GM04503 (cell line): ENCODE results near the gene PPP1R27.

ENCODE experiments used
- DNase-seq: peaks from one replicate; pipeline ENCODE4 v3.0.0-alpha.2; 2012; ENCODE audit warnings: low read depth

Gene PPP1R27

DNA sequence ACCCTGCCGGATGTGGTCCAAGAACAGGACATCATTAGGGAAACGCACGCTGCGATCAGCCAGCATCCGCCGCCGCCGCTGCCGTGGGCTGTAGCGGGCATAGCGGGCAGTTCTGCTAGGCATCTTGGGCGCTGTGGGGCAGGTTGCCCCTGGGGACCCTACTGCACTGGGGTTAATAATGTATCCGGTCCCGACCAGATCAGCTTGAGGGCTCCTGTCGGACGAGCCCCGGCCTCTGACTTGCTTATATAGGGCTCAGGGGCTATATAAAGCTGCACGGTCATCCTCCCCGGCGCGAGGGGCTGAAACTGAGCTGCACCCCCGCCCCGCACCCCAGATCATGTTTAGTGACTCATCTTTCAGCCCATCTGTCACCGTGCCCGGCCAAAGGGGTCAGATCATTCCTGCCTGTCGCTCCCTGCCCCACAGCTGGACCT, at the start of gene PPP1R27:
Gene PPP1R27, minus strand, starts transcription at position 220 of the 437 bp plus-strand sequence. Its CDS starts 97 bp downstream, at position 123.
- no peak for DNase-seq

DNA sequence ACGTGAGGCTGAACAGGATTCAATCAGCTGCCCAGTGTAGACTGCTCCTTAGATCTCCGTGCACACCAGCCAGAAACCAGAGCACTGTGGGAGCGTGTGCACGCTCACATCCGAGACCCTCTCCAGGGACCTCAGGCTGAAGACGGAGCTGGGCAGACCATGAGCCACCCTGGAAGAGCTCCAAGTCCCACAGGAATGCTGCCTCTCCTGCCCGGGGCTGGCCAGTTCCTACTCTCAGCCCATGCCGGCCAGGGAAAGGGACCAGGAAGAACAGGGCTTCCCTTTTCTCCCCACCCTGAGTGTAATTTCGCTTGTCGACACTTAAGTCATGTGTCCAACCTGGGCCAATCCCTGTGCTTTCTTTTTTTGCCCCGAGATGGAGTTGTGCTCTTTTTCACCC, 49.7 kb upstream of the PPP1R27 start:
- DNase-seq = no peak

GRCh38 chr17:81879121-81879520, 44.3 kb upstream of the PPP1R27 start:
- no peak for DNase-seq

- DNase-seq = no peak
These were observed 43.4 kb upstream of the PPP1R27 start for GRCh38 chr17:81878294-81878693.

GRCh38 chr17:81877569-81877968, 42.7 kb upstream of the PPP1R27 start:
- no peak for DNase-seq

DNA sequence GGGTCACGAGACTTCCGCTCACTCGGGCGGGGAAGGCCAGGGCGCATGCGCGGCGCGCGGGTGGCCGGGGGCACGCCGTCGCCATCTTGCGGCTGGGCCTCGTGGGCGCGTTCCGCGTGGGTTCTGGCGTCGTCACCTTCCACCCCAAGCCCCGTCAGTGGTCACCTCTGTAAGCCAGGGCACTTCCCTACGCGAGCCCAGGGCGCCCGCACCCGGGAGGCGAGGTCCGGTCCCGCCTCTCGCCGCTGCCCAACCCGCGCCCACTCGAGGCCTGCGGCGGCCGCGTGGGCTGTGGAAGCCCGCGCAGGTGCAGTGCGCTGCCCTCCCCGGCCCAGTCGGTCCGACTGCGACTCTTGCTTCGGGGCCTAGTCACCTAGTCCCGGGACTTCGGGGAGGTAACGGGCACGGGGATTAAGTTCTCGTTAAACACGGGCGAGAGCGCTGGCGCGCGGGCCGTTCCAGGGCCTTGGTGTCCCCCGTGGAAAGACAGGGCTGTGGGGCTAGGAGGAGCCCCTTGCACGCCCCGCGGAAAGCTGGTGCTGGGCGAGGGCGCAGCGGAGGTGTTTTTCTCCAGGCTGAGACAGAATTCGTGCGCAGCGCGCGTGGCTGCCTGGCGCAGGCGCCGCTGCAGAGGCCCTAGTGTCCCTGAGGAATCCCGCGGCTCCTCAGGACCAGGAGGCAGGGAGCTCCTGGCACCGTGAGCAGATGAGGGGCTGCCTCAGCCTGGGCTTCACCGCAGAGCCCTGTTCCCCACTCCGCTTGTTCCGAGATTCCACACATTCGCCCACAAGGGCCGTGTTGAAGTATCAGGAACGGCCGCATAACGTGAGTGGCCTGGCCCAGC, 36.8 kb upstream of the PPP1R27 start:
- DNase-seq = no peak

GRCh38 chr17:81870981-81871386, 36.1 kb upstream of the PPP1R27 start, which contains the start of gene ARHGDIA:
TSS of gene ARHGDIA (minus strand) at chr17:81871337. CDS start at chr17:81869930, 1,407 bp downstream.
- DNase-seq = no peak

DNA sequence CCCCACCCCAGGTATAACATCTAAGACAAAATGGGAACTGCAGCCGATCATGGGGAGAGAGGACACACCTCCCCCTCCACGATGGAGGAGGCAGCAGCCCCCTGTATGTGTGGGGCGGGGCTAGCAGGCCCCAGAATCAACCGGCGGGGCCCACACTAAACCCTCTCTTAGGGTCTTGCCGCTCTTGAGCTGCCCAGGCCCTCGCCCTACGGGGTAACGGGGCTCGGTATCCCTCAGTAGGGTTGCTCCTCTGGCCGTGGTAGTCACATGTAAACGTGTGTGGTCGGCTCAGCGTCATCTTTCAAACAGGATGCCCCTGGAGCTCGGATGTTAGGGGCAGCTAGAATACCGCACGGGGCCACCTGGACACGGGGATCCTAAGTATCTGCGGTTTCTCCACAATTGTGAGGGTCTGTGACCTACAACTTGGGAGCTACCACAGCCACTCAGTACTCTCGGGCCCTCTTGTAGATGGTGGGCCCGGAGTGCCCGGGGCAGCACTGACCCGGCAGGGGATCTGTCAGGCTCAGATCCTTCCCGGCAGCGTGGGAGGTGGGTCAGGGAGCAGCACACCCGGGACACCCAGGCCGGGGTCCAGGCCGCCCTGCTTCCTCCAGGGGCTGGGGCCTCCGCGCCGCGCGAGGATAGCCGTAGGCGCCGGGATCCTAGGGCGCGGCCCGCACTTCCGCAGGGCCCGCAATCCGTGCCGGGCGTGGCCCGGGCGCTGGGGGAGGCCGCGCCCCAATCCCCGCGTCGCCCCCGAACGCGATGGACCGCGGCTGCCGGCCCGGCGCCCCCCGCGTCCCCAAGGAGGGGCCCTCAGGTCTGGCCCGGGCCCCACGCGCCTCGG, 35.5 kb upstream of the PPP1R27 start:
- no peak for DNase-seq

- DNase-seq = no peak
These were observed 34.6 kb upstream of the PPP1R27 start for GRCh38 chr17:81869221-81870130.

DNA sequence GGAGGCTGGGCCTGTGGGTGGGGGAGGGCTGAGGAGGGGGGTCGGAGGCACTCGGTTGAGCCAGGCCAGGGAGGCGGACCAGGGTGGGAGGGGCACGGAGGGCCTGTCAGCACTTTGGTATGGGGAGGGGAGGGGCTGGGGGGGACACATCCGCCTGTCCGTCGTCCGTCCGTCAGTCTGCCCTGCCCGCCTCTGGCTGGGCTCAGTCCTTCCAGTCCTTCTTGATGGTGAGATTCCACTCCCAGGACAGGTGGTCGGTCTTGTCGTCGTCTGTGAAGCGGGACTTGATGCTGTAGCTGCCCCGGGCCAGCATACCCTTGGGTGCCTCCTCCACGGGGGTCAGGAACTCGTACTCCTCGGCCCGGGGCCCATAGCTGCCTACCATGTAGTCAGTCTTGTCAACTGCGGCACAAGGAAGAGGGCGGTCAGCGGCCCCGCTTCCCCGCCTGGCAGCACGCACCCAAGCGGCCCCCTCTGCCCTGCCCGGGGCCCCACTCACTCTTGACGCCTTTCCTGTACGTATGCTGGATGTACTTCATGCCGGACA, 33.9 kb upstream of the PPP1R27 start:
- no peak for DNase-seq

GRCh38 chr17:81867991-81868673, 33.3 kb upstream of the PPP1R27 start:
- no peak for DNase-seq

DNA sequence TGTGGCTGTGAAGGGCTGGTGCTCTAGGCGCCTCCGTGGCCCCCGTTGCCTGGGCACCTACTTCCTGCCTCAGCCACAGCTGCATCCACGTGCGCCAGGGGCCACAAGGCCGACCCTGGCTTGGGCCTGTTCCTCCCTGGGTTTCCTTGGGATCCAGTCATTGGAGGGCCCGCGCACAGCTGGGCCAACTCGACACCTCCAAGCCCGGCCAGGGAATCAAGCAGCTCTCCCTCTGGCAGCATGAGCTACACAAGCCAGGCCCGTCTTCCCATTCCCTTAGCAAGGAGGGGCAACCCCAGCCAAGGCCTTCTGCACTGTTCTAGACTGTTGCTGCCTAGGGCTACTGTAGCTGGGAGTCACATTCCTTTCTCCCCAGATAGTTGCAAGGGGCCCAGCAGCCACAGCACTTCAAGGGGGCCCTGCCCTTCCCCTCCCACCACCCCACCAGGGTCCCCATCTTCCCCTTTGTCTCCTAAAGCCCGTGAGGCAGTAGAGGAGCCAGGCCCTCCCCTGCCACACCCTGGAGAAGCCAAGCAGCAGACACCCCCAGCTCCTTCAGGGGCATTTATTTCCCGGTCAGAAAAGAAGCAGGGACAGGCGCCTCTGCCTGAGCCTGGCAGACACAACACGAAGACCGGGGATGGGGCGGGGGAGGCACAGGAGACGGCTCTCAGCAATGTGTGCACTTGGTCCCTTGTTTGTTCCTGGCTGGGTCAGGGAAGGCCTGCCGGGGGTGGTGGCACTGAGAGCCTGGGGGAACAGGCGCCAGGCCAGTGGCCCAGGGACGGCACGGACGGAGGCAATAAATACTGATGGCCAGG, 32.5 kb upstream of the PPP1R27 start:
- no peak for DNase-seq

DNA sequence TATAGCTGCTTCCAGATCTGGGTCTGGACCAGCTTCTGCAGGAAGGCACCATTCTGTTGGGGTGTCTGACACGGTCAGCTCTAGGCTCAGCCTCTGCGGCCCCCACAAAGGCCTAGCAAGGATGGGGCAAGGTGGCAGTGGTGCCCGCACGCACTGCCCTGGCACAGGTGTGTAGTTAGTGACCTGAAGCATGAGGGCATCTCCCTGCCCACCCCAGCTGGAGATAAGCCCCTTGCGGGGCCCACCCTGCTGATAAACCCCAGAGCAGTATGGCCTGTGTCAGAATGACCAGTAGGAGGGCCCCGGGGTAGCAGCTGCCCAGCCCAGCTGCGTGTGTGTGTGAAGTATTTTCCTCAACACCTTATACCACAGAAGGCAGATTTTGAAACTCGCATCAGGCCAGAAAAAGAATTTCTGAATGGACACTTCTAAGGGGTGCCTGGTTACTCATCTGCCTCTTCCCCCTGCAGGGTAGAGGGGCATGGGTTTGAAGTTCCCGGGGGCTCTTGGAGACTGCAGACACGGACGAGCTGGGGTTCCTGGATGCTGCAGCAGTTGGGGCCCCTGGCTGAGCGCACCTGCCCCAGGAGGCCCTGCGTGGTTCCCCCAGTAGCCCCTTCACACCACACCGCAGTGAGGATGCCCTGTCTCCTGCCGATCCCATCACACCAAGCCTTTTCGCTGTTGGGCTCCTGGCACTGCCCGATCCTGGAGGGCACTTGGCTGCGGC, 31.8 kb upstream of the PPP1R27 start:
- DNase-seq = no peak

GRCh38 chr17:81865733-81866439, 31.0 kb upstream of the PPP1R27 start:
- DNase-seq = no peak

DNA sequence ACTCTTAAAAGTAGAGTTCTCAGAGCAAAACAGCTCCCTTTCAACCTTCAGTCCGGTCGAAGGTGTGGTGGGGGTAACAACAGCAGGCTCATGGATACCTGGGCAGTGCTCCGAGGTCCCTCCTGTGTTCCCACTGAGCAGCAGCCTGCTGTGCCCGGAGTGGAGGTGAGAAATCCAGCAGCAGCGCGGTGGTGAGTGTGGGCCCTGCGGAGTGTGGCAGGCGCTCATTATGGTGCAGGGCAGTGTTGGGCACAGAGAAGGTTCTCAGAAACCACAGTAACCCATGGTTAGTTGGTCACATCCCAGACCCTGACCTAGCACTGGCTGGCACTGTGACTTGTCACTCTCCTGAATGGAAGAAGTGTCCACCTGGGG, 30.5 kb upstream of the PPP1R27 start:
- no peak for DNase-seq

- no peak for DNase-seq
These were observed 29.3 kb upstream of the PPP1R27 start for GRCh38 chr17:81863833-81864768.

- no peak for DNase-seq
These were observed 28.3 kb upstream of the PPP1R27 start for GRCh38 chr17:81863123-81863675.
